Effector memory CD8-positive, alpha-beta T cell (primary cell): ENCODE data around the gene NPR1.
"Not testable (repeated sequence)": the region's sequence is repeated elsewhere in the genome, so short reads cannot be mapped to it uniquely, and the experiment has no call there.

Experiments
- ATAC-seq: fragments of 150-1000 bp; cut with Tn5 transposase; replicated peaks from 2 replicates; pipeline ENCODE4 v1.10.0; 2021; ENCODE audit warnings: mild to moderate bottlenecking, moderate library complexity
- DNase-seq, 3 experiments: peaks; one replicate each; pipeline ENCODE4 v3.0.0; 2021
- H3K27ac Mint-ChIP-seq, 2 donors: one replicate each; pipeline ENCODE4 v1.8.0; 2022; ENCODE audit warnings: mild to moderate bottlenecking in 2 of 2, mixed read lengths in 2 of 2, moderate library complexity in 2 of 2
- H3K27me3 Mint-ChIP-seq, 2 donors: one replicate each; pipeline ENCODE4 v1.8.0; 2022; ENCODE audit warnings: mixed read lengths in 2 of 2
- H3K36me3 Mint-ChIP-seq: one replicate; pipeline ENCODE4 v1.8.0; 2022; ENCODE audit warnings: mild to moderate bottlenecking, moderate library complexity, mixed read lengths; ENCODE audit not compliant: insufficient read depth
- H3K4me1 Mint-ChIP-seq, 2 donors: one replicate each; pipeline ENCODE4 v1.8.0; 2022; ENCODE audit warnings: low read depth in 2 of 2, mixed read lengths in 2 of 2
- H3K4me3 Mint-ChIP-seq, 2 donors: one replicate each; pipeline ENCODE4 v1.8.0; 2022; ENCODE audit warnings: mild to moderate bottlenecking in 2 of 2, mixed read lengths in 2 of 2, moderate library complexity in 2 of 2
- H3K9me3 Mint-ChIP-seq, 2 donors: one replicate each; pipeline ENCODE4 v1.8.0; 2022; ENCODE audit warnings: mixed read lengths in 2 of 2

Gene NPR1

GRCh38 chr1:153659175-153659534 is 19.3 kb upstream of the NPR1 start:
- Mint-ChIP-seq H3K27ac (peak overlapping the region; percentile 89 to 94), H3K4me1 (peaks cover 9 to 12% of the 10 kb centered on the region in 2 donors), H3K36me3 (peaks cover 45% of the 10 kb centered on the region), H3K4me3 (peak overlapping the region; percentile 94 to 95), H3K27me3 (no peaks in the 10 kb centered on the region), H3K9me3 (no peaks in the 10 kb centered on the region)
- ATAC-seq (no peak), DNase-seq (no peak)

- Mint-ChIP-seq H3K9me3 (no peaks in the 10 kb centered on the region), H3K27ac (peak overlapping the region; percentile 15 to 89), H3K4me1 (peaks cover 9 to 12% of the 10 kb centered on the region in 2 donors), H3K27me3 (no peaks in the 10 kb centered on the region), H3K4me3 (peak overlapping the region; percentile 94 to 95), H3K36me3 (peaks cover 50% of the 10 kb centered on the region)
- ATAC-seq (no peak), DNase-seq (no peak)
These were observed 18.8 kb upstream of the NPR1 start for GRCh38 chr1:153659656-153660055.

- Mint-ChIP-seq H3K9me3 (no peaks in the 10 kb centered on the region), H3K27ac (peak overlapping the region; percentile 3 to 68), H3K36me3 (peaks cover 65% of the 10 kb centered on the region), H3K27me3 (no peaks in the 10 kb centered on the region), H3K4me3 (peak overlapping the region in 1 of 2 donors; percentile 23), H3K4me1 (peaks cover 9 to 12% of the 10 kb centered on the region in 2 donors)
- DNase-seq, result no peak
- ATAC-seq, result no peak
These were observed 17.3 kb upstream of the NPR1 start for GRCh38 chr1:153661111-153661708.

- H3K27me3 Mint-ChIP-seq, result no peaks in the 10 kb centered on the region
- no peak overlapping the region for H3K4me3 Mint-ChIP-seq
- H3K4me1 Mint-ChIP-seq, result peaks cover 9 to 12% of the 10 kb centered on the region in 2 donors
- H3K36me3 Mint-ChIP-seq, result peaks cover 76% of the 10 kb centered on the region
- H3K9me3 Mint-ChIP-seq, result no peaks in the 10 kb centered on the region
- H3K27ac Mint-ChIP-seq, result no peak overlapping the region
- ATAC-seq, result no peak
- no peak for DNase-seq
These were observed 16.2 kb upstream of the NPR1 start for GRCh38 chr1:153662269-153662668.

- H3K4me3 Mint-ChIP-seq, result no peak overlapping the region
- no peaks in the 10 kb centered on the region for H3K9me3 Mint-ChIP-seq
- ATAC-seq (no peak), DNase-seq (no peak)
- no peaks in the 10 kb centered on the region for H3K27me3 Mint-ChIP-seq
- no peak overlapping the region for H3K27ac Mint-ChIP-seq
- H3K4me1 Mint-ChIP-seq, result peaks cover 11 to 14% of the 10 kb centered on the region in 2 donors
- H3K36me3 Mint-ChIP-seq, result peaks cover 85% of the 10 kb centered on the region
These were observed 15.3 kb upstream of the NPR1 start for GRCh38 chr1:153663211-153663610.

GRCh38 chr1:153667439-153667838 is 11.0 kb upstream of the NPR1 start:
- Mint-ChIP-seq H3K4me1 (peaks cover 5 to 18% of the 10 kb centered on the region in 2 donors), H3K9me3 (no peaks in the 10 kb centered on the region), H3K27ac (peak overlapping the region in 1 of 2 donors; percentile 22), H3K36me3 (peaks cover 71% of the 10 kb centered on the region), H3K4me3 (no peak overlapping the region), H3K27me3 (no peaks in the 10 kb centered on the region)
- no peak for ATAC-seq
- DNase-seq, result no peak

- H3K9me3 Mint-ChIP-seq, DNase-seq, ATAC-seq, H3K27me3 Mint-ChIP-seq: not testable (repeated sequence)
- peaks cover 5 to 18% of the 10 kb centered on the region in 2 donors for H3K4me1 Mint-ChIP-seq
- peak overlapping the region in 1 of 2 donors; percentile 71 for H3K27ac Mint-ChIP-seq
- H3K4me3 Mint-ChIP-seq, result peak overlapping the region; percentile 8 to 28
- peaks cover 63% of the 10 kb centered on the region for H3K36me3 Mint-ChIP-seq
These were observed 9.8 kb upstream of the NPR1 start for GRCh38 chr1:153668672-153669071.

GRCh38 chr1:153669606-153670005 is 8.9 kb upstream of the NPR1 start:
- ATAC-seq (no peak), DNase-seq (no peak)
- Mint-ChIP-seq H3K4me1 (peaks cover 5 to 18% of the 10 kb centered on the region in 2 donors), H3K27me3 (no peaks in the 10 kb centered on the region), H3K4me3 (no peak overlapping the region), H3K36me3 (peaks cover 54% of the 10 kb centered on the region), H3K9me3 (no peaks in the 10 kb centered on the region), H3K27ac (peak overlapping the region in 1 of 2 donors; percentile 71)

GRCh38 chr1:153670257-153670858 is 8.1 kb upstream of the NPR1 start:
- ATAC-seq (no peak), DNase-seq (peak in 1 of 3 experiments; percentile 12)
- Mint-ChIP-seq H3K36me3 (peaks cover 46% of the 10 kb centered on the region), H3K4me3 (no peak overlapping the region), H3K4me1 (peaks cover 5 to 18% of the 10 kb centered on the region in 2 donors), H3K9me3 (no peaks in the 10 kb centered on the region), H3K27me3 (no peaks in the 10 kb centered on the region), H3K27ac (no peak overlapping the region)

GRCh38 chr1:153670859-153671627 is 7.4 kb upstream of the NPR1 start, which contains the start of gene ILF2:
Gene ILF2, minus strand, starts transcription at chr1:153670993. Its CDS starts 71 bp downstream, at chr1:153670922.
- H3K27ac Mint-ChIP-seq, result no peak within 1 kb of the TSS
- ATAC-seq (peak; percentile 89), DNase-seq (peak; percentile 95 to 96 (median 96))
- H3K27me3 Mint-ChIP-seq, result peaks cover 0 to 1% of the 10 kb centered on the region in 2 donors
- H3K9me3 Mint-ChIP-seq, result no peaks in the 10 kb centered on the region
- peaks cover 39% of the 10 kb centered on the region for H3K36me3 Mint-ChIP-seq
- H3K4me3 Mint-ChIP-seq, result no peak within 1 kb of the TSS
- peaks cover 5 to 18% of the 10 kb centered on the region in 2 donors for H3K4me1 Mint-ChIP-seq

GRCh38 chr1:153671628-153672353 is 6.7 kb upstream of the NPR1 start:
- peak; percentile 42 for ATAC-seq
- H3K36me3 Mint-ChIP-seq, result peaks cover 32% of the 10 kb centered on the region
- H3K27ac Mint-ChIP-seq, H3K4me3 Mint-ChIP-seq, H3K9me3 Mint-ChIP-seq, H3K27me3 Mint-ChIP-seq: not testable (repeated sequence)
- peak; percentile 30 to 52 (median 48) for DNase-seq
- H3K4me1 Mint-ChIP-seq, result peaks cover 5 to 18% of the 10 kb centered on the region in 2 donors

GRCh38 chr1:153673511-153673910 is 5.0 kb upstream of the NPR1 start:
- Mint-ChIP-seq H3K27me3 (peaks cover 21 to 25% of the 10 kb centered on the region in 2 donors), H3K27ac (peak overlapping the region in 1 of 2 donors; percentile 3), H3K9me3 (no peaks in the 10 kb centered on the region), H3K4me3 (peak overlapping the region; percentile 7 to 39), H3K36me3 (peaks cover 15% of the 10 kb centered on the region), H3K4me1 (peaks cover 12 to 26% of the 10 kb centered on the region in 2 donors)
- no peak for ATAC-seq
- DNase-seq, result no peak
